GM19452 (cell line): ENCODE results near the gene STAP1.

Experiments
- ATAC-seq: cut with Tn5 transposase; IDR thresholded peaks from one replicate; pipeline ENCODE4 v1.9.1; 2021; ENCODE audit not compliant: unreplicated experiment

The STAP1 gene

DNA sequence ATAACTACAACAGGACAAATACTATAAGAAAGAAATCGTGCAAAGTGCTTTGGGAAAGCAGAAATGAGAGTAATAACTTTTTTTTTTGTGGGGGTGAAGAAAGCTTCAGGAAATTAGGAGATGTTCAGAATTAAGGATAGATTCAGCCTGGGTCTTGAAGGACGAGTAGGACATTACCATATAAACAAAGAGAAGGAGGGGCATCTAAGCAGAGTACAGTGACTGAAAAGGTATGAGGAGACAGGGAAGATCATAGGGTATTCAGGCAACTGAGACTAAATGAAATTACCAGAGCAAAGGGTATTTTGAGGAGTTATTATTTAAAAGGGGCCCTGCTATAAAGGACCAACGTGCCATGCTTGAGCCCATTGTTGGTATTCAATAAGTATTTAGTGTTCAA is 3.1 kb upstream of the STAP1 start:
- ATAC-seq: no peak

GRCh38 chr4:67556436-67556835 is 2.1 kb upstream of the STAP1 start:
- ATAC-seq: no peak

DNA sequence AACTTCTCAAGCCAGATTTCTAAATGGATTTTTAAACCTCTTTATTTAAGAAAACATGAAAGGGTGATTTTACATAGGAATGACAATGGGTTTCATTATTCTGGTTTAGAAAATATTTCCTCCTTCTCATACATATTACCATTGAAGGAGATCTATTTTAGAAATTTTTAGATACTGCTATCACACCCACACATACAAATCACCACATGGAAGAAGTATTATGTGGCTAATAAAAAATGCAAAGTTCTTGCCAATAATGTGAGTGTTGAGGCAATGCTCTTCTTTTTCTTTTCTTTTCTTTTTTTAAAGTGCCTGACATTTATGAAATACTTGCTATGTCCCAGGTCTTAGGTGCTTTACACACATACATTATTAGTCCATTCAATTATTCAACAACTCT is 6.8 kb downstream of the STAP1 start:
- ATAC-seq: no peak

DNA sequence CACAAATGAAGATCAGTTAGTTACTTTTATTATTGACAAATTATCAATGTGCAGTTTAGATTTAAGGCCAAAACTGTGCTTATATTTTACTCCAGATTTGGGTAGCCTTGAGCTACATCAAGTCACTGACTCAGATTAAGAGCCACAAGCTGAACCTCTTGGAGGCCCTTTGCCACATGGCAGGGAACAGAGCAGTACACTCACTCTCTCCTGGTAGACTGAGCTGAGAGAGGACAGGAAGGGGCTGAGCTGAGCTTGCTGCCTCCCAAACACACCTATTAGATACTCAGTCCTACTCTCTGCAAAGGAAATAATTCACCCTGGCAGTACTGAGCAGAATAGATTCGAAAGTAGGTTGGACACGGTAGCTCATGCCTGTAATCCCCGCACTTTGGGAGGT is 7.8 kb downstream of the STAP1 start:
- no peak for ATAC-seq

DNA sequence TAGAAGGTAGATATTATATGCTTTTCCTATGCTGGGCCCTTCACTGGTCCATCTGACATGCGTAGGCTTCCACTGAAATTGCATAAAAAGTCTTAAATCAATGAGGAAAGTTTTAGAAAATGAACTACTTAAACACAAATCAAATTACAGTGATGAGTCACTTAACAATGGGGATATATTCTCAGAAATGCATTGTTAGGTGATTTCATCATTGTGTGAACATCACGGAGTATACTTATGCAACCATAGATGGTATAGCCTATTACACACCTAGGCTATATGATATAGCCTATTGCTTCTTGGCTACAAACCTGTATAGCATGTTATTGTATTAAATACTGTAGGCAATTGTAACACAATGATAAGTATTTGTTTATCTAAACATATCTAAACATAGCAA is 10.3 kb downstream of the STAP1 start:
- ATAC-seq: no peak

- ATAC-seq: no peak
These were observed 12.0 kb downstream of the STAP1 start for GRCh38 chr4:67570537-67570936.

GRCh38 chr4:67571975-67572374 is 13.4 kb downstream of the STAP1 start:
- ATAC-seq: no peak

GRCh38 chr4:67573193-67573592 is 14.7 kb downstream of the STAP1 start:
- ATAC-seq: no peak

- peak; percentile 91 for ATAC-seq
These were observed 16.9 kb downstream of the STAP1 start for GRCh38 chr4:67575232-67576058.

DNA sequence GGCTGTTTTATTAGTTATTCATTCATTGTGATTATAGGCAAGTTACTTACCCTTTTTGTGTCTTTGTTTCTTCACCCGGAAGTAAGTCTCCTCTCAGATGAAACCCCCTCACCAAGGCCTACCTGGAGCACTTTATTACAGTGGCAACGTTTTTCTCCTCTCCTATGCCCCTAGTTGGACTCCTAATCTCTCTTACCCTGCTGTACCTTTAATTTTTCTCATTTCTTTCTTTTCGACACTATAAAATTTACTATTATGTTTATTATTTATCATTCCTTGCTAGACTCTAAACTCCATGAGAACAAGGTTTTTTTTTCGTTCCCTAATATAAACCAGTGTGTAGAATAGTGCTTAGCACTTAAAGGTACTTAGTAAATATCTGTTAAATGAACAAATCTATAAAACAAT is 17.5 kb downstream of the STAP1 start:
- no peak for ATAC-seq

GRCh38 chr4:67576538-67576937 is 18.0 kb downstream of the STAP1 start:
- ATAC-seq: peak; percentile 33

DNA sequence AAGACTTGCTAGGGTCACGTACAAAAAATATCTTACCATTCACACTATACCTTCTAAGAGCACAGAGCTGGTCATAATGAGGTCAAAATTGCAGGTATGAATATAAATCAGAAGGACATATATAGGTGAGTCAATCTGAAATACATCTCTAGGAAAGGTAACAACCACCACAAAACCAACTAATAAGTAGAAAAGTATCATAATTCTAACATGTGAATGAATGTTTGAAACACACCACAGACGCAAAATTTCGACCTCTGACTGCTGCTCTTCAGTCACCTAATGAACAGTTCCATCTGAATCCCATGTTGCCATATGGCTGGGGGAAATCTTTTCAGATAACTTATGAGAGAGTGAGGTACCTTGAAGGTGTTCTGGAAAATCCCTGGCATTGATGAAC is 22.1 kb downstream of the STAP1 start:
- ATAC-seq: peak; percentile 31

- peak; percentile 48 for ATAC-seq
These were observed 22.8 kb downstream of the STAP1 start for GRCh38 chr4:67581208-67581857.

- no peak for ATAC-seq
These were observed 23.4 kb downstream of the STAP1 start for GRCh38 chr4:67581913-67582312.

DNA sequence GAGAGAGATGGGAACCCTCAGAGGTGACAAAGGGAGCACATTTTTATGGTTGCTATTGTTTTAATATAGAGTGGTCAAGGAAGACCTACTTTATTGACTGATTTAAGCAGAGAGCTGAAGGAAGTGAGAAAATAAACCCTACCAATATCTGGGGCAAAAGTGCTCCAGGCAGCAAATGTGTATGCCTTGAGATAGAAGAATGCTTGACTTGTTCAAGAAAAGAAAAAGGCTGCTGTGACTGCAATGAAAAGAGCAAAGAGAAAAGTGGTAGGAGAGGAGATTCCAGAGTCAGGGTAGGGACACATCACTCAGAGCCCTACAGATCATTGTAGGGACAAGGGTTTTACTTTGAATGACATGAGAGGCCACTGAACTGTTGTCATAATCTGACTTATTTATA is 26.0 kb downstream of the STAP1 start:
- ATAC-seq: no peak

DNA sequence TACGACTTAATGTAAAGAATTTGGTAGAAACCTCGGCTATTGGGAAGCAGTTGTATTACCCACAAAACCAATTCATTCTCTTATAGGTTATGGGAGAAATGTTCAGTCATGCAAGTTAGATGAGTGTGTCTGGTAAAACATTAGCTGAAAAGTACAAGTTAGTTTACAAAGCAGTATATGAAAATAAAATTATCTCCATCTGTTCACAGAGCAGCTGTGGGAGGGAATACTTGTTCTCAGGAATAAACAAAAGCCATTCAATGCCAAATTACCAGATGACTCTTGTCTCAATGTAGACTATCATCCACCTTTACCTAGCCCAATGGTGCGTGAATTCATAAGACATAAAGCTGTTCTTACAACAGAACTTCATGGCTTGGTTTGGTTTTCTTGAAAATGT is 28.6 kb downstream of the STAP1 start:
- no peak for ATAC-seq

DNA sequence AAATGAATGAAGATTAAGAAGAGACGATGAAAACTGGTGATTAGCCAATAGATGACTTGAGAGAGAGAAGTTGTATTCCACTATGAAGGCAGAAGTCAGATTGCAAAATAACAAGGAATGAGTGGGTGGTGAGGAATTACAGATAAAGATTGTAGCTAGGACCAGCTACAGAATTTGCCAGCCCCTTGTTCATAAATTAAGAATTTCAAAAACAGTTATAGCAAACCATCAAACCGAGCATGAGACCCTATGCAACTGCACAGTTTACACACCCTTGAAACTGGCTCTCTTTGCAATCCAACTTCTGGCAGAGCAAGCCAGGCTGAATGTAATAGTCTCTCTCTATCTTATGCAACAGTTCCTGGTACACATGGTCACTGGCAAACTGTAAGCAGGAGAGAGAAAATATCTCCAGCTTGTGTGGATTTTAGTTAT is 35.2 kb downstream of the STAP1 start:
- no peak for ATAC-seq

DNA sequence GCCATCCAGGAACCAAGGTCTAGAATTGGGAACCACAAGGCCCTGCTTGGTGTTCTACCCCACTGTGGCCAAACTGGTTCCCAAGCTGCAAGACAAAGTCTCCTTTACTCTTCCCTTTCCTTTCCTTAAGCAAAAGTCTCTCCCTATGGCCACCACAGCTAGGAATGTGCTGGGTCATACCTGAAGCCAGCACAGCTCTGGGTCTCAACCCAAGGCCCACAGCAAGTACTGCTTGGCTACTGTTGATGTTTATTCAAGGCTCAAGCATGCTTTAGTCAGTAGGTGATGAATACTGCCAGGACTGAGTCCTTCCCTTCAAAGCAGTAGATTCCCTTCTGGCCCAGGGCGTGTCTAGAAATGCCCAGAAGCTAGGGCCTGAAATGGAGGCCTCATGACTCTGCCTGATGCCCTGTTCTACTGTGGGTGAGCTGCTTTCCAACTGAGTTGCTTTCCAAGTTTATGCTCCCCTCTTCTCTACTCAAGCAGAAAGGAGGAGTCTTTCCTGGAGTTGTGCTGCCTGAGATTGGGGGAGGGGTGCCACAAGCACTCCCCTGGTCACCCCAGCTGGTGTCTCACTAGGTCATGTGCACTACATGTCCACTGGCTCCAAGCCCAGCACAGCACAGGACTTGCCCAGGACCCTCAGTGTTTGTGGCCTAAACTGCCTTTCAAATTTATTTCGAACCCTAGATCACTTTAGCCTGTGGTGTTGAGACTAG is 44.9 kb downstream of the STAP1 start:
- no peak for ATAC-seq

GRCh38 chr4:67604029-67604381 is 45.5 kb downstream of the STAP1 start:
- ATAC-seq: no peak

DNA sequence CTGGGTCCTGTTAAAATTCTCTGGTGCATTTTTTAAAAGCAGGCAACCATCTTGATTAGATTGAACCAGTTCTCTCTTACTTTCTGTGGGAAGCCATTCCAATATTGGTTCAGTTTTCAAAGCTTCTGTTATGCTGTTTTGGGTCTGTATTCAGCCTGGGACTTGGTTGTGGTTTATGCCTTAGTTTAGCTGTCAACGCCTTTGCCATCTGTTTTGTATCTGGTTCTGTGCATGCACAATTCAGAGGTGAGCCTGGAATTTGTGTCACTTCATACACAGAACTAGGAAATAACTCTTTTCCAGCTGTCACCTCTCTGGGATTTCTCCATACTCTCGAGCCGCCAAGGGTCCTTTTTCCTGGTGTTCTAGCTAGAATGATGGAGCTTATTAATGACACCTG is 46.2 kb downstream of the STAP1 start:
- ATAC-seq: no peak

- no peak for ATAC-seq
These were observed 49.5 kb downstream of the STAP1 start for GRCh38 chr4:67608027-67608426.

GRCh38 chr4:67614186-67614585 is 55.7 kb downstream of the STAP1 start:
- ATAC-seq: no peak
